NCI-H1930 (cell line): Measurements from ENCODE around the gene AOC2.
"Not testable (repeated sequence)": the region's sequence is repeated elsewhere in the genome, so short reads cannot be mapped to it uniquely, and the experiment has no call there.

Experiments
- DNase-seq, 2 experiments: peaks; one replicate each; lab custom pipeline; 2025; lab: John Stamatoyannopoulos, UW

Gene AOC2

DNA sequence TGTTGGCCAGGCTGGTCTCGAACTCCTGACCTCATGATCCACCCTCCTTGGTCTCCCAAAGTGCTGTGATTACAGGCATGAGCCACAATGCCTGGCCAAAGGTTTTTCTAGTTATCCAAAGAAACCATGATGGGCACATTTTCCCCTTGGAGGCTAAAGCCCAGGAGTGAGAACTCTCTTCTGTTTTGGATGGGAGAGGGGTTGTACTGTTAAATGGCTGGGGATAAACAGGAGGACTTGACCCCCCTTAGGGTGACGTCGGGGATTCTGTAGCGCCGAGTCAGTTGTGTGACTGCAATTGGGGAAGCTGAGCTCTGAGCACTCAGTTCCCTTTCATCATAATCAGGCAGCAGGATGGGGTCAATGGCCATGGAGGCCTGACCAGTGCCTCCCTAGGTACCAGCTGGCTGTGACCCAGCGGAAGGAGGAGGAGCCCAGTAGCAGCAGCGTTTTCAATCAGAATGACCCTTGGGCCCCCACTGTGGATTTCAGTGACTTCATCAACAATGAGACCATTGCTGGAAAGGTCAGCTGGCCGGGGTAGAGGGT is 10.7 kb downstream of the AOC2 start:
- DNase-seq: no peak

DNA sequence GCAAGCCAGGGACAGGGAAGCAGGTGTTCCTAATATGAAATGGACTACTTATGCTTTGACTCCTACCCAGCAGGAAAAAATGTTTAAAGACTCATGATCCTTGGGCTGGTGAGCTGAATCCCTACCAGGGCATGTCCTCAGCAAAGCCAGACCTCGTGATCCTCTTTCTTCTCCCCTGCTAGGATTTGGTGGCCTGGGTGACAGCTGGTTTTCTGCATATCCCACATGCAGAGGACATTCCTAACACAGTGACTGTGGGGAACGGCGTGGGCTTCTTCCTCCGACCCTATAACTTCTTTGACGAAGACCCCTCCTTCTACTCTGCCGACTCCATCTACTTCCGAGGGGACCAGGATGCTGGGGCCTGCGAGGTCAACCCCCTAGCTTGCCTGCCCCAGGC is 11.7 kb downstream of the AOC2 start:
- DNase-seq: not testable (repeated sequence)

DNA sequence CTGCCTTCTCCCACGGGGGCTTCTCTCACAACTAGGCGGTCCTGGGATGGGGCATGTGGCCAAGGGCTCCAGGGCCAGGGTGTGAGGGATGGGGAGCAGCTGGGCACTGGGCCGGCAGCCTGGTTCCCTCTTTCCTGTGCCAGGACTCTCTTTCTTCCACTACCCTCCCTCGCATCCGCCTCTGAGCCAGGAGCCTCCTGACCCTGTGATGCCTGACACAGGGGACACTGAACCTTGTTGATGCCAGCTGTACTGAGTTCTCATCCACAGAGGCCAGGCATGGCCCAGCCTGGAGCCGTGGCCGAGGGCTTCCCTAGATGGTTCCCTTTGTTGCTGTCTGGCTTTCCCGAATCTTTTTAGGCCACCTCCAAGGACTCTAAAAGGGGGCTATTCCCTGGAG is 12.1 kb downstream of the AOC2 start:
- not testable (repeated sequence) for DNase-seq

DNA sequence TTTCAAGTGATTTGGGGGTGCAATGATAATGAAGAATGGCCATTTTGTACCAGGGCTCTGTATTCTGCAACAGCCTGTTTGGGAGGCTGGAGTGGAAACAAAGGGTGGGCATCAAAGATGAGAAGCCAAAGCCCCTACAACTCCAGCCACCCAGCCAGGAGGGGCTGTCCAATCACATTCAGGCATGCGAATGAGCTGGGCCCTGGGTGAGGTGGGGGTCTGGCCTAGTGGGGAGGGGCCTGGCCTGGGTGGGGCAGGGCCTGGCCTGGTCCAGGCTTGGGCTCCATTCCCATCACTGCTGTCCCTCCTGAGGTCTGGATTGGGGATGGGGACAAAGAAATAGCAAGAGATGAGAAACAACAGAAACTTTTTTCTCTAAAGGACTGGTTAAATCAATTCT is 13.0 kb downstream of the AOC2 start:
- DNase-seq: no peak

DNA sequence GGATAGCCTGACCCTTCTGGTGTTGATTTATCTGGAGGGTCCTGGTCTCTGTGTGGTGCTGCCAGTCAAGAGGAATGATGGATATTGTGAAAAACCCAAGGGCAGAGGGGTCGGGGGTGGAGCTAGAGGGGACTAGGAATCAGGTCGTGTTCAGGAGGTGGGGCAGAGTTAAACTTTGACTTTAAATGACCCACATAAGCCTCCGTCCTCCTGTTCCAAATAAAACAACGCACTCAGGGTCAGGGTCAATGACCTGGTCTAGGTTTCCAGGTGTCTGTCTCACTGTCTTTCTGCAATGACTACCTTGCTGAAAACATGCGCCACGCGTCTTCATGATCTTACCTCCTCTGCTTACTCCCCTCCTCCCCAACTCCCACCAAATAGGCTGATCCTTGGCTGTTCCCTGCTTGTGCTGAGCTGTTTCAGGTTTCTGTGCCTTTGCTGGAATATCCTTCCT is 21.3 kb downstream of the AOC2 start:
- DNase-seq: no peak

DNA sequence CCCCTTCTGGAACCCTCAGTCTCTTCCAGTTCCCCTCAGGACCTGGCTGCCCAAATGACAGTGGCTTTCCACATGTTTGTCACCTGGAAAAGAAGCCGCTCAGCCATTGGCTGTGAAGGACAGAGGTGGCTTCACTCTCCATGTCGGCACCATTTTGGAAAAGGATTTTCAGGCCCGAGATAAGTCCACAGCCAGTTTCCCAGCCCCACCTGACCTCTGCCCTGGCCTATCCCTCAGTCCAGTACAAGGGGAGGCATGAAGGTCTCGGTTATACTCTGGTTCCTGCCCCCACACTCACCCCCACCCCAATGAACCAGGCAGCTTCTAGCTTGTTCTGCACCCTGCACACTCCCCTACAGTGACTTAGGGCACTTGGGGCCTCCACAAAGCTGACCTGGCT is 21.8 kb downstream of the AOC2 start:
- DNase-seq: no peak

DNA sequence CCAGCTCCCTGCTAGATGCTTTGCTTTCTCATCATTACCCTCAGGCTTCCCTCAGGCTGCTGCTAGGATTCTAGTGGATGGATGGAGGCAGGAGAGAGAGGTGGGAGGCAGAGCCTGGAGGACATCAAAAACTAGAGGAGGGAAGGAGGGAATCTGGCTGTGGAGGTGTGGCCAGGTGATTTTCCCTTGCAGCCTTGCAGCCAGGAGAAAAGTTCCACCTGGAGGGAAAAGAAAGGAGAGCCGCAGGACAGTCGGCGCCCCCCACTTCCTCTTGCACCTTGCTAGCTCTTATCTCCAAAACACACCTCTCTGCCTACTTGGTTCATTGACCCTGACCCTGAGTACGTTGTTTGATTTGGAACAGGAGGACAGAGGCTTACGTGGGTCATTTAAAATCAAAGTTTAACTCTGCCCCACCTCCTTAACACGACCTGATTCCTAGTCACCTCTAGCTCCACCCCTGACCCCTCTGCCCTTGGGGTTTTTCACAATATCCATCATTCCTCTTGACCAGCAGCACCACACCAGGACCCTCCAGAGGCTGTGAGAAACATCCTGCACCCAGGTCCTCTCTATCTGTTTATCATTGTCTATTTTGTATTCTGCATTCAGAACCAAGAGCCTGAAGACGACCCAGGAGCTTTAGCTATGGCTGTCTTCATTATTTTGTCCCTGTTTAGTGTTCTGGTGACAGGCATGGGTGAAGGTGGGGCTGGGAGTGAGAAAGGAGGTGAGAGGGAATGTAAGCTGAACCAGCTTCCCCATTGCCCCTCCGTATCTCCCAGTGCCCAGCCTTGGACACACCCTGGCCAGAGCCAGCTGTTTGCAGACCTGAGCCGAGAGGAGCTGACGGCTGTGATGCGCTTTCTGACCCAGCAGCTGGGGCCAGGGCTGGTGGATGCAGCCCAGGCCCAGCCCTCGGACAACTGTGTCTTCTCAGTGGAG is 22.5 kb downstream of the AOC2 start:
- DNase-seq: no peak

DNA sequence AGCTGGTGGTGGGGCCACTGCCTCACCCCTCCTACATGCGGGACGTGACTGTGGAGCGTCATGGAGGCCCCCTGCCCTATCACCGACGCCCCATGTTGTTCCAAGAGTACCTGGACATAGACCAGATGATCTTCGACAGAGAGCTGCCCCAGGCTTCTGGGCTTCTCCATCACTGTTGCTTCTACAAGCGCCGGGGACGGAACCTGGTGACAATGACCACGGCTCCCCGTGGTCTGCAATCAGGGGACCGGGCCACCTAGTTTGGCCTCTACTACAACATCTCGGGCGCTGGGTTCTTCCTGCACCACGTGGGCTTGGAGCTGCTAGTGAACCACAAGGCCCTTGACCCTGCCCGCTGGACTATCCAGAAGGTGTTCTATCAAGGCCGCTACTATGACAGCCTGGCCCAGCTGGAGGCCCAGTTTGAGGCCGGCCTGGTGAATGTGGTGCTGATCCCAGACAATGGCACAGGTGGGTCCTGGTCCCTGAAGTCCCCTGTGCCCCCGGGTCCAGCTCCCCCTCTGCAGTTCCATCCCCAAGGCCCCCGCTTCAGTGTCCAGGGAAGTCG is 23.4 kb downstream of the AOC2 start:
- not testable (repeated sequence) for DNase-seq

DNA sequence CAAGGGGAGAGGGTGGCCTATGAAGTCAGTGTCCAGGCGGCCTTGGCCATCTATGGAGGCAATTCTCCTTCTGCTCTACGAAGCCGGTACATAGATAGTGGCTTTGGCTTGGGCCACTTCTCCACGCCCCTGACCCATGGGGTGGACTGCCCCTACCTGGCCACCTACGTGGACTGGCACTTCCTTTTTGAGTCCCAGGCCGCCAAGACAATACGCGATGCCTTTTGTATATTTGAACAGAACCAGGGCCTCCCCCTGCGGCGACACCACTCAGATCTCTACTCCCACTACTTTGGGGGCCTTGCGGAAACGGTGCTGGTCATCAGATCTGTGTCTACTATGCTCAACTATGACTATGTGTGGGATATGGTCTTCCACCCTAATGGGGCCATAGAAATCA is 24.0 kb downstream of the AOC2 start:
- DNase-seq: no peak

DNA sequence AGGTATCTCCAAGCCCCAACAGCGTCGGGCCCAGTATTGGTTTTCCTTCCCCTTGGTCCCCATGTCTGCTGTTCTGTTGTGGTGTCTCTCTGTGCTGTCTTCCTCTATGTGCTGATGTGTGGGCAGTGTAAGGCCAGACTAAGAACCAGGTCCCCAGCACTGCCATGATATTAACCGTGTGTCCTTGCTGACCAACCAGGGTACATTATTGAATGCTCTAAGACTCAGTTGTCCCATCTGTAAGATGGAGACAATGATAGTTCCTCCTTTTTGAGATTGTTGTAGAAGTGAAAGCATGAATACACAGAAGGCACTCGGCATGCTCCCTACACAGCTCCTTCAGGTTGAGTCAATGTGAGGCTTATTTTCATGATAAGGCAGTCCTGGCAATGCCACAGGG is 27.3 kb downstream of the AOC2 start:
- DNase-seq: no peak

DNA sequence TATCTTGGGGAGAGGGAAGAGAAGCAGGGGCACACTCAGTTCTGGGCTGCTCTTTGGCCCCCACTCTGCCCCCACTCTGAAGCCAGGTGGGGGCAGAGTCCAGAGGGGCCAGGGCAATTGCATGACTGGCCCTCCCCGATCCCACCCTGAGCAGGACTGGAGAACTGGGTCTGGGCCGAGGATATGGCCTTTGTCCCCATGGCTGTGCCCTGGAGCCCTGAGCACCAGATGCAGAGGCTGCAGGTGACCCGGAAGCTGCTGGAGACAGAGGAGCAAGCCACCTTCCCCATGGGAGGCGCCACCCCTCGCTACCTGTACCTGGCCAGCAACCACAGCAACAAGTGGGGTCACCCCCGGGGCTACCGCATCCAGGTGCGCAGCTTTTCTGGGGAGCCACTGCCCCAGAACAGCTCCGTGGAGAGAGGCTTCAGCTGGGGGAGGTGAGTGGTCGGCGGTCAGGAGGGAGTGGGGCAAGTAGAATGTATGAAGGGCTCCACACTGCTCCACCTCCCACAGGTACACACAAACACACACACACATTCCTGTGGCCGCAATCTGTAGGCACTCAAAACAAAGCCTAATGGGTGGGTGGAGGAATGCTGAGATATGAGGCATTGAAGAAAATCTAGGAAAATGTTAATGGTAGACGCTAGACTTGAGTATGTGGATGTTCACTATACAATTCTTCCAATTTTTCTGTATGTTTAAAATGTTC is 28.0 kb downstream of the AOC2 start:
- no peak for DNase-seq

DNA sequence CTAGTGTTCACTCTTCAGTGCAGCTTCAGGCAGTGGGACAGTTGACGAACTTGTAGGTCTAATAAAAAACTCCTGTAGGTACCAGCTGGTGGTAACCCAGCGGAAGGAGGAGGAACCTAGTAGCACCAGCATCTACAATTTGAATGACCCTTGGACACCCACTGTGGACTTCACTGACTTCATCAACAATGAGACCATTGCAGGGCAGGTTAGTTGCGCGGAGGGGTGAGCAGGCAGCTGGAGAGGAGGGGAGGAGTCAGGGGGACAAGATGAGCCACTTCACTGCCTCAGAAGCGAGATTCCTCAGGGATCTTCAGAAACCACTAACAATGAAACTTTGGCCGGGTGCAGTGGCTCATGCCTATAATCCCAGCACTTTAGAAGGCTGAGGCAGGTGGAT is 28.9 kb downstream of the AOC2 start:
- DNase-seq: no peak

DNA sequence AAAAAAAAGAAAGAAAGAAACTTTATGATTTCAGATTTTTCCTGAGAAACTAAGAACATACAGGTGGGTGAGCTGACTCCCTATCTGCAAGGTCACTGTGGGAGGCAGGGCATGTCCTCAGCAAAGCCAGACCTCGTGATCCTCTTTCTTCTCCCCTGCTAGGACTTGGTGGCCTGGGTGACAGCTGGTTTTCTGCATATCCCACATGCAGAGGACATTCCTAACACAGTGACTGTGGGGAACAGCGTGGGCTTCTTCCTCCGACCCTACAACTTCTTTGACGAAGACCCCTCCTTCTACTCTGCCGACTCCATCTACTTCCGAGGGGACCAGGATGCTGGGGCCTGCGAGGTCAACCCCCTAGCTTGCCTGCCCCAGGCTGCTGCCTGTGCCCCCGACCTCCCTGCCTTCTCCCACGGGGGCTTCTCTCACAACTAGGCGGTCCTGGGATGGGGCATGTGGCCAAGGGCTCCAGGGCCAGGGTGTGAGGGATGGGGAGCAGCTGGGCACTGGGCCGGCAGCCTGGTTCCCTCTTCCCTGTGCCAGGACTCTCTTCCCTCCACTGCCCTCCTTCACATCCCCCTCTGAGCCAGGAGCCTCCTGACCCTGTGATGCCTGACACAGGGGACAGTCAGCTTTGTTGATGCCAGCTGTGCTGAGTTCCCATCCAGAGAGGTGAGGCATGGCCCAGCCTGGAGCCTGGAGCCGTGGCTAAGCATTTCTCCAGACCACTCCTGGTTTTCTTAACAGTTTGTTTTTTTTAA is 29.7 kb downstream of the AOC2 start:
- not testable (repeated sequence) for DNase-seq

DNA sequence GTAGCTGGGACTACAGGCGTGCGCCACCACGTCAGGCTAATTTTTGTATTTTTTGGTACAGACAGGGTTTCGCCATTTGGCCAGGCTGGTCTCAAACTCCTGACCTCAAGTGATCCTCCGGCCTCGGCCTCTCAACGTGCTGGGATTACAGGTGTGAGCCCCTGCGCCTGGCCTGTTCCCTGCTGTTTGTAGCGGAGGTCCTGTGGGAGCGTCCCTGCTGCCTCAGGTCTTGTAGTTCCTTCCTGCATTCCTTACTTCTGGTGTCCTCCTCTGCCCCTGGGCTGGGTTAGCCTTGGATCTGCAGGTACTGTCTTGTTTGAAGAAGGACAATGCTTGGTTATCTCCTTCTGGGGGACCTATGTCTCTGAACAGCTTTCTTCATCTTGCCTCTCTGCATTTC is 32.7 kb downstream of the AOC2 start:
- no peak for DNase-seq

DNA sequence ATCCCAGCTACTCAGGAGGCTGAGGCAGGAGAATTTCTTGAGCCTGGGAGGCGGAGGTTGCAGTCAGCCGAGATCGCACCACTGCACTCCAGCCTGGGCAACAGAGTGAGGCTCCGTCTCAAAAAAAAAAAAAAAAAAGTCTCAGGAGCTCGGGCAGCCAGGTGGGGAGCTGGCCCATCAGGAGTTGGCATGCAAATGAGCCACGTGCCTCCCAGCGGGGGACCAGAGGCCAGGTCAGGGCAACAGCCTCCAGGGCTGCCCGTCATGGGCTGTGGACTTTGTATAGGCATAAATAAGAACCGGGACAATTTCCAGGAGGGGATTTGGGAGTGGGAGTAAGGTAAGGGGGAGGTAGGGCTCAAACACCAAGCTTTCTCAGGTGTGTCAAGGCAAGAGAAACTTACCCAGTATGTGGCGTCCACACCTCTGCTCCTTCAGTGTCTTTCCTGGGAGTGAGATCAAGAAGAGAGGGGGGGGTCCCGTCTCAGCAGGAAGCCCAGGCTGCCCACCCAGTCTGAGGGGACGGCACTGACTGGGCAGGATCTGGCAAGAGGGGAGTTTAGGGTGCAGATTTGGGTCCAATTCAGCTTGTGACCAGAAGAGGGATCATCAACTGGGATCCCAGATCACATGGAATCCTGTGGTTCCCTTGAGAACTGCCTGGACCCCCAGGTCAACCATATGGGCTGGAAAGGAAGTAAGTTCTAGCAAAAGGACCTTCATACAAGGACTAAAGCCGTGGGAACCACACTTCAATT is 33.9 kb downstream of the AOC2 start:
- no peak for DNase-seq

DNA sequence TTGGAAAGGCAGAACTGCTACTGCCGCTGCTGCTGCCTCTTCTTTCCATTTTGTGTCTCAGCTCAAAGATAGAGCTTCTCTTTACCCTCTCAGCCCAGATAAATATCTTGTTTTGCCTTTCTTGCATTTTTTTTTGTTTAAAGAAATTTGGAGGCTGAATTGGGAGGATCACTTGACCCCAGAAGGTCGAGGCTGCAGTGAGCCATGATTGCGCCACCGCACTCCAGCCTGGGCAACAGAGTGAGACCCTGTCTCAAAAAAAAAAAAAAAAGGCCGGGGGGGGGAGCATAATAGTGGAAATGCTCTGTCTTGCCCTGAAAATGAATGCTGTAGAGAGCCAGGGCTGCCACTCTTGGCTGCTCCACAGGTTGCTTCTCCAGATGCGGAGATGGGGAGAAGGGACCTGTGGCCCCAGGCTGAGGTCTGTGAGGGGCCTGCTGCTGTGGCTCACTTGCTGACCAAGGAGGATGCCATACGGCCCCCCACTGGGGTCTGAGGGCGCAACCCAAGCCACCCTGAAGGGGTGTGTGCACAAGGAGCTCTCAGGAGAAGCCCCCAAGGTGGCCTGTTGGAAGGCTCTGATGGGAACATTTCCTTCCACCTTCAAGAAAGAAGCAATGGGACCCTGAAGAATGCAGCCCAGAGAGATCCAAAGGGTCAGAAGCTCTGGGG is 34.7 kb downstream of the AOC2 start:
- DNase-seq: no peak

DNA sequence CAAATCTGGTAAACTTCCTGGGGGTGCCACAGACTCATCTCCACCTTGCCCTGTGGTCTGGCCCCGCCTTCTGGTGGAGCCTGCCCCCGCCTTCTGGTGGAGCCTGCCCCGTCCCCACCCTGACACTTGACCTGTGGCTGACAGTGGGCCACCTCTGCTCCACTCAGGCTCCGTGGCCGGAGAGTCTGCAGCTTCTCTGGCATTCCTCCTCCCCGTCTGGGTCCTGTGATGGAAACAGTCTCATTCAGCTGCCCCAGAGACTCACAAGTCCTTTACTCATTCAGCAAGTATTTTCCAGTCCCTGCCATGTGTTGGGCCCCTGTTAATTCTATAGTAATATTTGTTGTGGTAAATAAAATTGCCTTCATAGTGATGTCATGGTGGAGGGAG is 35.2 kb downstream of the AOC2 start:
- no peak for DNase-seq

DNA sequence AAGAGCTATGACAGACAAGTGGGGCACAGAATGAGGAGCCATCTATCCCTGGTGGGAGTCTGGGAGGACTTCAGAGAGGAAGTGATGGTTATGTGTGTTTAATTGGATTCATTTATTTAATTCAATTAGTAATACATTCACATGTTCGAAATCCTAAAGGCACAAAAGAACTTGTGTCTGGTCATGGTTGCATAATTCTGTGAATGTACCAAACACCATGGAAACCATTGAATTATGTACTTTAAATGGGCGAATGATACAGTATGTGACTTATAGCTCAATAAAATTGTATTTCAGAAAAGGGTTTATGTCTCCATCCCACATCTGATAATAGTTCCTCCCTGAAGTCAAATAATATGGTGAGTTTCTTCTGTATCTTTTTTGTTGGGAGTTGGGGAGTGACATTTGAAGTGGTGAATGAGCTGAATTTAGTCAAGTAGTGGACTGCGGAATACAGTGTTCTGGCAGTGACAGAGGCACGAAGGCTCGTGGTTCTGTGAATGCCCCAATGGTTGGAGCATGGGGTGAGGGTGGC is 36.5 kb downstream of the AOC2 start:
- no peak for DNase-seq

DNA sequence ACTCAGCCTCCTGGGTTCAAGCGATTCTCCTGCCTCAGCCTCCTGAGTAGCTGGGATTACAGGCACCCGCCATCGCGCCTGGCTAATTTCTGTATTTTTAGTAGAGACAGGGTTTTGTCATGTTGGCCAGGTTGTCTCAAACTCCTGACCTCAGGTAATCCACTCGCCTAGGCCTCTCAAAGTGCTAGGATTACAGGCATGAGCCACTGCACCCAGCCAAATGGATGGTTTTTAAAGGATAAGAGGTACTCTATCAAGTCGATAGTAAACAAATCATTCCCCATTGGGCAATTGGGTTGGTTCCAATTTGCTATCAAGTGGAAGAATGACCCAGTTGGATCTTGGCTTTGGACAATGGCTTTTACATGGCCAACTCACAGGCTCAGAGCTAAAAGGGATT is 37.3 kb downstream of the AOC2 start:
- not testable (repeated sequence) for DNase-seq

DNA sequence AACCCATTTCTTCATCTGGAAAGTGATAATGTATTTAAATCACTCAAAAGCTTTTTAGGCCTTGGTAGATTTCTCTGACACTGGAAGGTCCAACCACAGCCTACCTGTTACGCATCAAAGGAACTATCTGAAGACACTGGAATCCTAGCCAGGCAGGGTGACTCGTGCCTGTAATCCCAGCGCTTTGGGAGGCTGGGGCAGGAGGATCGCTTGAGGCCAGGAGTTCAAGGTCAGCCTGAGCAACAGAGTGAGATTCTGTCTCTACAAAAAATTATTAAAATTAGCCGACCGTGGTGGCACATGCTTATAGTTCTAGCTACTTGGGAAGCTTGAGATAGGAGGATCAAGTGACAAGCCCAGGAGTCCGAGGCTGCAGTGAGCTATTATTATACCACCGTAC is 37.8 kb downstream of the AOC2 start:
- no peak for DNase-seq
